ENCODE data around the gene ZFP90.

ZFP90 gene

GRCh38 chr16:68592466-68593337 is 53.6 kb downstream of the ZFP90 start:
- no peak for DNase-seq

- no peak for DNase-seq
These were observed 57.2 kb downstream of the ZFP90 start for GRCh38 chr16:68596266-68596665.

GRCh38 chr16:68599586-68599985 is 60.5 kb downstream of the ZFP90 start:
- DNase-seq, result no peak

GRCh38 chr16:68605746-68606145 is 66.7 kb downstream of the ZFP90 start:
- DNase-seq, result no peak

GRCh38 chr16:68607443-68607842 is 68.4 kb downstream of the ZFP90 start:
- no peak for DNase-seq

GRCh38 chr16:68608330-68608729 is 69.2 kb downstream of the ZFP90 start:
- DNase-seq, result no peak

- no peak for DNase-seq
These were observed 73.9 kb downstream of the ZFP90 start for GRCh38 chr16:68612996-68613395.

GRCh38 chr16:68617734-68618133 is 78.6 kb downstream of the ZFP90 start:
- no peak for DNase-seq

Measured in NCI-H1436 (cell line).